ENCODE data around the gene APOH. TPM values are rescaled to one million over a fixed set of nuclear protein-coding genes. Genes with fewer than 3 reads are reported as not detected.

Gene APOH
- polyA plus RNA-seq, 3 donors, result 0.19 to 1.2 (median 0.20) TPM

DNA sequence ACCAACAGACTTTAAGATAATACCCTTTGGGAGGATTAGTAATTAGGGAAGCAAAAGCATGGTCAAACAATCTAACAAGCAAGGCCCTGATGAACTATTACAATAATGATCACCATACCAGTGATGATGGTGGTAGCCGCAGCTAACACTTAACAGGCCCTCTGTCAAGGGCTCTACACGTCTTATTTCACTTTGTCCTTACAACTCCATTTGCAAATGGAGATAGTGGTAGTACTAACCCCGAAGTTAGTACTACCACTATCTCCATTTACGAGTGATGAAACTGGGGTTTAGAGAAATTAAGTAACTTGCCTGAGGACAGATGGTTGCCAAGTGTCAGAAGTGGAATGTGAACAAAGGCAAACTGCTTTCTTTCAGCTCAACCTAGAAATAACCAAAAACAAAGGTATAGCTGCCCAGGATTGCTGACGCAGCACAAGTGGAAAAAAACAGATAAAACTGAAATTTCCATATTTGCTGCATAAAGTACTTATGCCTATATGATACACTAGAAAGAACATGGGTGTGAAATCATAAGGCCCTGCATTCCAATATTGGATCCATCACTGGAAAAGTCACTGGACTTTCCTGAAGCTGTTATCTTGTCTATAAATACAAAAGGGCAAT, 61.9 kb downstream of the APOH start:
- DNase-seq (ENCODE audit: extremely low read depth in 1 of 11, low read depth in 9 of 11, low spot score in 4 of 11), result no peak

DNA sequence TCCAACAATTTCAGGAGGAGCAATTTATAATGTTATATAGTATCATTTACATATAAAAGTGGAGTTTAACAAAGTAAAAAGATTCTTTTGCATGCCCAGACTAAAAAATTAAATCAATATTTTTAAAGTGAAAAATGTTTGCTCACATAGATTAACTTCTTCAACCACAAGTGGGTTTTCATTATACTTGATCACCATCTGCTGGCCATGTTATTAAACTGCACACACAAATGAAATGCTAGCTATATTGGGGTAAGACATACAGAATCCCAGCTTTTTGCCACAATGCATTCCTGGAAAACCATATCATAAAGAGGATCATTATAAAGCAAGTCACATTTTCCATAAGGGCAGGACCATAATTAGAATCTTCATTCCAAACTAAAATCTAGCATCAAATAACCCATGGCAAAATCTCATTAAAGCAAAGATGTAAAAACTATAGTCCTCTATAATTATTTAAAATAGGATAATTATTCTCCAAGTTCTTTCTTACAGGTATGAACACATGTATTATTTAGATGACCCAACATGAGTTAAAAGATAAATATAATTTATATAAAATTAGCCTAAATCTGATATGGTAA, 63.6 kb downstream of the APOH start:
- peak in 10 of 11 donors; percentile 17 to 59 (median 32) for DNase-seq (ENCODE audit: extremely low read depth in 1 of 11, low read depth in 9 of 11, low spot score in 4 of 11)

Other genes starting within 250 kb of the APOH start
- 10 to 100 TPM; 11.8 to 16.4 (median 13.8) TPM for gene CEP112, start 37.3 kb downstream of the APOH start, polyA plus RNA-seq (ENCODE audit: insufficient read length in 3 of 3)
- 10 to 100 TPM; 24.5 to 28.5 (median 27.0) TPM for gene PRKCA, start 73.2 kb upstream of the APOH start, polyA plus RNA-seq (ENCODE audit: insufficient read length in 3 of 3)

All from renal cortex interstitium (tissue), 11 donors.